CD4-positive, alpha-beta T cell treated with Interleukin-6 at 100 ng/mL for 8 hours (primary cell): ENCODE measurements around the gene AFTPH.

ENCODE experiments used
- DNase-seq: peaks from one replicate; pipeline ENCODE4 v3.0.0-alpha.2; 2020; ENCODE audit warnings: mixed read lengths, low spot score

AFTPH gene

DNA sequence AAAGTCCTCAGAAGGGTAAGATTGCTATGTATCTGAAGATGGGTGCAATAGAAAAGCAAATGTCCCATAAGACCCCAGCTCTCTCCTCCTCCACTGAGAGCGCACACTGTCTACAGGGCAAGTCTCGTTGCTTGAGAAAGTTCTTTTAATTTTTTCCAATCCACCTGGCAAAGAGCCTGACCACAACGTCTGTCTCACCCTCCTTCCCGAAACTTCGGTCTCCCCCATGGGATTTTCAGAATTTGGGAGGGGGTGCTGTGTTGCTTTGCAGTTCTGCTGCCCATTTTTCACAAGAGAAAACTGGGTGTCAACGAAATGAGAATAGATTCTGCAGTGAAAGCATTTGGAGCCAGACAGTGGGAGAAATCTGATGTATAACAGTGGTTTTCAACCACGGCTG lies 89.1 kb downstream of the AFTPH start:
- no peak for DNase-seq

DNA sequence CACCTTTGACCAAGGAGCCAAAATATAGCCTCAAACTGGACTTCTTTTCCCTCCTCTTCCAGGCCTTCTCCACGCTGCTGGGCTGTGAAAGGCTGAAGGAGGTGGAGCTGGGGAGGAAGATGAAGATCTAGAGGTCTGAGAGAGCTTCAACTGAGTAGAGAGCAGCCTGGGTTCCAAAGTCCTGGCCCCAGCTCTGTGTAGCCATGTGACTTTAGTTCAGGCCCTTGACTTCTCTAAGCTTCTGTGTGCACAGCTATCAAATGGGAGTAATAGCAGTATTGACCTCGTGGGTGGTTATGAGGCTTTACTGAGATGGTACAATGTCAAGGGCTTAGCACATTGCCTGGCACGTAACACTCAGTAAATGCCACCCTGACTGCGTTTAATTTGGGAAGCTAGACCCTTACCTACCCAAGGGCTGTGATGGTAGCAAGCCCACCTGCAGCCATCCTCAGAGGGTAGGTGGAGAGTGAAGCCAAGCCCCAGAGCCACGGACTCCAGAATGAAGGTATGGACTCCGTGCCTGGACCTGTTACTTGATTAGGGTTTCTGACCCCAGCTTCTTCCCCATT lies 91.2 kb downstream of the AFTPH start:
- DNase-seq = no peak

DNA sequence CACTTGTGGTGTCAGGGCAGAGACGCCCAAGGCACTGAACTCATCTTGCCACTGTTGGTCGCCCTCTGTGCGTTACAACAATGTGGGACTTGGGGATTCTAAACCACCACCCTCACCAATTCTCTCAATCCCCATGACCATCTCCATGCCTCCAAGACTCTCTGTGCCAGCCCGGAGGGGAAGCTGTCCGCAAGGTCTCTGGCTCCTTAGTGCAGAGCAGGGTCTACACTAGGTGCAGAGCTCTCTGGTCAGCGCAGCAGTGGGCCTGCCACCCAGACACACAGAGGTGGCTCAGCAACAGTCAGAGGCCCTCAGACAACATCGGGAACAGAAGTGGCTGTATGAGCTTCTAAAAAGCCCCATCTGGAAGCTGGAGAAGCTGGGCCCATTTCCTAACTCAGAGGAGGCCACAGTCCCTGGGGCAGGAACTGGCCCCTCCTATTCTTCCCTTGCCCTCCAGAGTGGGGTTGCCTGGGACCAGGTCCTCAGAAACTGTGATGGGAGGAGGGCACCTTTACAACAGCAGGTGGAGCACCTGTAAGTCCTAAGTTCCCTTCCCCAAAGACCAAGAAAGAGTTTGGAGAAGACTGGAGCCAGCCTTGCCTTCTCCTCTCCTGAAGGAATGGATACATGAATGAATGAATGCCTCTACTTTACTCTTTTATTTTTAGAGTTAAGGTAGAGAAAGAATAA lies 91.9 kb downstream of the AFTPH start:
- DNase-seq = no peak

DNA sequence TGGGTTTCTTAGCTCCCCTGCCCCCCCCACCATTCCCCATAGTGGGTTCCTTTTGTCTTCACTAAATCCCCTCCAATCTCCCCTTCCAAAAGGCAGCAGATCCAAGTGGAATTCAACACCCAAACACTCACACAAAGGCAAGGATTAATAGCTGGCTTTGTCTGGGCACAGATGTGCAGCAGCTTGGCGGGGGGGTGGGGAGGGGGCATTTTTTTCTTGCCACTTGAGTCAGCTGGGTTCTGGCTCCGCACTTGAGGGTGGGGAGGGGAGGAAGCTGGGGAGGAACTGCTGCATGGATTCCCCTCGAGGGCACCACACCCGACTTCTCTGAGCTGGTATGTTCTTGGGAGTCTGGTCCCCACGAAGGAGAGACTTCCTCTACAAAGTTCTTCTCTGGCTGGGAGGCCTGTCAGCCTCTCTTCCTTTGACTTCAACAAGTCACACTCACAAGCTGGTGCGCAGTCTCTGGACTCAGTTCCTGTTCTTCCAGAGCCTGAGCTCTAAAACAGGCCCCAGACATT lies 93.6 kb downstream of the AFTPH start:
- no peak for DNase-seq

DNA sequence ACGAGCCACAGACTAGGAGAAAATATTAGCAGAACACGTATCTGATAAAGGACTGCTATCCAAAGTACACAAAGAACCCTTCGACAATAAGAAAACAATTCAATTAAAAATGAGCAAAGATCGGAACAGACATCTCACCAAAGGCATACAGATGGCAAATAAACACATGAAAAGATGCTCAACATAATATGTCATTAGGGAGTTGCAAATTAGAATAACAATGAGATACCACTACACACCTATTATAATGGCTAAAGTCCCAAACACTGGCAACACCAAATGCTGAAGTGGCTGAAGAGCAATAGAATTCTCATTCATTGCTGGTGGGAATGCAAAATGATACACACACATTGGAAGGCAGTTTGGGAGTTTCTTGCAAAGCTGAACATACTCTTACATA lies 96.5 kb downstream of the AFTPH start:
- no peak for DNase-seq

DNA sequence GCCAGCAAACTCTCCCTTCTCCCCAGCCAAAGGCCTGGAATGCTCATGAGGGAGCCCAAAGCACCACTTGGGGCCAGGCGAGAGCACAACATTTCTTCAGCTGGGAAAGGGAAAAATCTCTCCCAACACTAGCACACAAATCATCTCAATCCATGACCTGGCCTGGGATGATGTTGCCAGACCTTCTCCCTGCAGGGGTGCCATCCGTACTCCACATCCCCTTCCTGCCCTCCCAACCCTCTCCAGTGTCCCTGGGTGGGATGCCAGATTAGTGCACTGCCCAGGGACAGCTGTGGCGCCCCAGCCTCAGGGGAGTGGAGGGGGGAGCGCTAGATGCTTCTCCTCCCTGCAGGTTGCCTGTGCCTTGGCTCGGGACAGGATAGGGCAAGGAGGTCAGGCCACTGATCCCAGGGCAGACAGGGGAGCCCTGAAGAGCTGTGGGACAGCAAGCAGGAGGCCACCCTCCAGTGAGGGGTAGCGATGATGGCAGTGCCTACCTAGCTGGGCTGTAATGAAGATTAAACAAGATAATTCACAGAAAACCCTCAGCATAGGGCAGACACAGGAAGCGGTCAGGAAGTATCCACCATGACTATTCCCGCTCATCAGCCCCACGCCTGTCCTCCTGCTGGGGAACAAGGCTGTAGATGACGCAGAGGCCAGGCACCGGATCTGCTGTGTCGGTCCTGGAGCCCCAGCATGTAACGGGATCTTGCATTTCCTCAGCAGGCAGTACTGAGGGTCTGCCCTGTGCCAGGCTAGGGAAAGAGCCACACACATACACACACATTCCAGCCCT lies 98.5 kb downstream of the AFTPH start:
- DNase-seq = no peak

DNA sequence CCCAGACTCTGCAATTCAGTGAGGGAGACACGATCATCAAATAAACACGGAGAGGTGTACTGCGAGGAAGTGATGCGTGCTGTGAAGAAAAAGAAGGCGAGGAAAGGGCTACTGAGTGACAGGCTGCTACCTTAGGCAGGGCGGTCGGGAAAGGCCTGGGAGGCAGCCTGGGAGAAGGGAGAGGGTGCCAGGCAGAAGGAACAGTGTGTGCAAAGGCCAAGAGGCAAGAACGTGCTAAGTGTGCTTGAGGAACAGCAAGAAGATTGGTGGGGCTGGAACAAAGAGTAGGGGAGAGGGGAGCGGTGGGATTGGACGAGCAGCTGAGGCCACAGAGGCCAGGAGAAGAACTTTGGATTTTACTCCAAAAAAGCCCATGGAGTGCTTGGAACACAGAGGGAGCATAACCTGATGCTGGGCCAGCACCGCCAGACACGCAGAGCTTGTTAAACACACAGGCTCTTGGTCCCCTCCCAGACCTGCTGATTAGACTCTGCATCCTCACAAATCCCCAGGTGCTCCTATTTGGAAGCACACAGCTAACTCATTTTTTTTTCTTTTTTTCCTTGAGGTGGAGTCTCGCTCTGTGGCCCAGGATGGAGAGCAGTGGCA lies 99.2 kb downstream of the AFTPH start:
- no peak for DNase-seq

DNA sequence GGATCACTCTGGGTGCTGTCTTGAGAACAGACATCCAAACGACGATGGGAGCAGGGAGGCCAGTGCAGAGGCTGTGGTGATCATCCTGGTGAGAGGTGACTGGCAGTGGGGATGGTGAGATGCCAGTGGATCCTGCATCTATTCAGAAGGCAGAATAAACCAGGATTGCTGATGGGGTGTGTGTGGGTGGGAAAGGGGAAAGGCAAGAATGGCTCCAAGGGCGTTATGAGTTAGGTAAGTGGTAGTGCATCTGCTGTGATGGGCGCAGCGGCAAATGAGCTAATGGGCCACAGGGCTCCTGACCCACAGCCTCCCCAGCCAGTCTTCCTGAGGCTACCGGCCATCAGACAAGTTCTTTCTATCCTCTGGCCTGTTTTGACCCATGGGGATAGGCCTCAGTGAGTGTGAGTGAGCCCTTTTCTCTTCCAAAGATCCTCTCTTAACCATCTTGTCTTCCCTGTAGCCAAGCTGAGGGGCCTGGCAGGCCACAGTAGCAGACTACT lies 100.0 kb downstream of the AFTPH start:
- no peak for DNase-seq

DNA sequence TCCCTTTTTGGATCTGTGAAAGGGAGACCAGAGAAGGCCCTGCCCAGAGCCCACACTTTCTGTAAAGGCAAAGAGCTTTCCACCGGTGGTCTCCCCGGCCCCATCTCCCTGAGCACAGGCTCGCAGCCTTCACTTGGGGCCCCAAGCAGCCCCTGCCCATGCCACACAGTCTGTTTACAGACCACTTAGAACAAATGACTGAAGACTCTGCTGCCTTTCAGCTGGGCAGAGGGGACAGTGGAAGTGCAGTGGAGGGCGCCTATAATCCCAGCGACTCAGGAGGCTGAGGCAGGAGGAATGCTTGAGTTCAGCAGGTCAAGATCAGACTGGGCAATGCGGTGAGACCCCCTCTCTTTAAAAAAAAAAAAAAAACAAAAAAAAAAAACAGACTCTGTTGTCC lies 100.7 kb downstream of the AFTPH start:
- no peak for DNase-seq

DNA sequence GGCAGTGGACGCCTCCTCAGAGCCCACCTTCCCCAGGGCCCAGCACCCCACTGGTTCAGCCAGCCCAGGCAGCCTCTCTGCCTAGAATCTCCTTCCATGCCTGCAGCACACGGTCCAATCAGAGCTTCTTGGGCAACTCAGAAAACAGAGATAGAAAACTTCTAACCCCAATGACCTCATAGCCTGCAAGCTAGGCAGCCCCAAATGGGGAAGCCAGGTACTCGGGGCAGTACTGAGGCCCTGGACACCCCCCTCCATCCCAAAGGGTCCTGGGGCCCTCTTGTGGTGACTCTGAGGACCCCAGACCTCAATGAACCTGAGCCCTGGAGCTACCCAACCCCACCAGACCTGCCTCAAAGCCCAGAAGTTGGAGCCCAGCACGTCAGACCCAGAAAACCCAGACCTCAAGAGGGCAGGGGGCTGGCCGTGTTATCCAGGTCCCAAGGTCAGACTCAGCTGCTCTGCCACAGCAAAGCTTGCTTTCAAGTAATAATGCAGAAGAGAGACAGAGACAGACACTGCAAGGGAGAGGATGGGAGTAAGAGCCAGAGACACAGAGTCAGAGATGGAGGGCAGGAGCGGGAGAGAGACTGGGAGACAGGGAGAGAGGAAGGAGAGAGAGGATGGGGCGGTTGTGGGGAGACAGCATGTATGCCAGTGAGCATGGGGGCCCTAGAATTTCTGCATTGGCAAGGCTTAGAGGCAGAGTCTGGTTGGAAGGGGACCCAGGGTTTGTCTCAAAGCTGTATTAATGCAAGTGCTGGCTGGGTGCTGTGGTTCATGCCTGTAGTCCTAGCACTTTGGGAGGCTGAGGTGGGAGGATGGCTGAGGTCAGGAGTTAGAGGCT lies 101.4 kb downstream of the AFTPH start:
- no peak for DNase-seq

DNA sequence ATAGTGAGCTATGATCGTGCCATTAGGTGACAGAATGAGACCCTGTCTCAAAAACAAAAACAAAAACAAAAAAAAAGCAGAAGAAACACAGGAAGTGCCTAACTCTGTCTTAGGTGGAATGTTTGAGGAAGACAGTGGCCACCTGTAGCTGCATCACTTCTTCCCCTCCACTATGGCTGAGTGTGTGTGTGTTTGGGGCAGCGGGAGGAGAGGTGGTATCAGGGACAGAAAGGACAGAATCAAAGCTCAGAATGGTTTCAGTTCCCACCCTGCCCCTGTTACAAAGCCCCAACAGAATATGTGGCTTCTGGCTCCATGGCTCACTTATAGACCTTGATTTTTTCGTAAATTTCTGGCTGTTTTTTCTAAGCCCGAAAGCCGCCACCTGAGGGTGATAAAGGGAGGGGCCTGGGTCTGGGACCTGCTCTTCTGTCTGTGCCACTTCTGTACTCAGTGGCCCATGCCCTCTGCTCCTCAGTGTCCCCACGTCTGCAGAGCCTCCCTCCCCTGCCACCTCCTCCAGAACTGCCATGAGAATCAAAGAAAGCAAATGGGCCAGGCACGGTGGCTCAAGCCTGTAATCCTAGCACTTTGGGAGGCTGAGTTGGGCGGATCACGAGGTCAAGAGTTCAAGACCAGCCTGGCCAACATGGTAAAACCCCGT lies 102.2 kb downstream of the AFTPH start:
- no peak for DNase-seq

DNA sequence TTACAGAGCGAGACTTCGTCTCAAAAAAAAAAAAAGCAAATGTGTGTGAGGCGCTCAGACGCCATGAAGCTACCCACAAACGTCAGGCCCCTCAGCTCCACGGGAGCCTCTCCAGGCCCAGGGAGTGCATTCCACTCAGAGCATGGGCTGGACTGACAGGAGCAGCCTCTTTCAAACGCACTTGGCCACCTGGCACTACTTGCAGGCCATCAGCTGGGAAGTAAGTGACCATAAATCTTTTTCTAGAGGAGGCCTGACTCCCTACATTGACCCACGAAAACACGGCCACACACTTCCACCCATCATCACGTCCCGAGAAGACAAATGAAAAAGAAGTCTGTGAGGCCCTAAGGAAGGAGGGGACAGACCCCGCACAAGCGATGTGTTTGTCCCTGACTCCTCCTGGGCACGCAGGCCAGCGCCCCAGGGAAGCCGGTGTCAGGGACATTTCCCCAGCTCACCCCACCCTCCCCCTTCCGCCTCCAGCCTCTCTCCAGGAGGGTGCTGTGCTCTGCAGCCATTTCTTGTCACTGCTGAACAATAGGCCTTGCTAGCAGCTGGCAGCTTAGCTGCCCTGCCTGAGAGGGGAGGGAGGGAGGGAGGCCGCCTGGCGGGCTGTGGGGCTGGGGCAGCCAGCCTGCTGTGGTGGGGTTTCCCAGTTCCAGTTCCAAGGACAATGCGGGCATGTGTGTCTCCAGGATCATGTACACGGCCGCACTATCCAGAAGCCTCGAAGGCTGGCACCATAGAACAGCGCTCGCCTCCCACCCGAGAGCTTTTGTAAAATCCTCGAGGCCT lies 103.0 kb downstream of the AFTPH start:
- no peak for DNase-seq

DNA sequence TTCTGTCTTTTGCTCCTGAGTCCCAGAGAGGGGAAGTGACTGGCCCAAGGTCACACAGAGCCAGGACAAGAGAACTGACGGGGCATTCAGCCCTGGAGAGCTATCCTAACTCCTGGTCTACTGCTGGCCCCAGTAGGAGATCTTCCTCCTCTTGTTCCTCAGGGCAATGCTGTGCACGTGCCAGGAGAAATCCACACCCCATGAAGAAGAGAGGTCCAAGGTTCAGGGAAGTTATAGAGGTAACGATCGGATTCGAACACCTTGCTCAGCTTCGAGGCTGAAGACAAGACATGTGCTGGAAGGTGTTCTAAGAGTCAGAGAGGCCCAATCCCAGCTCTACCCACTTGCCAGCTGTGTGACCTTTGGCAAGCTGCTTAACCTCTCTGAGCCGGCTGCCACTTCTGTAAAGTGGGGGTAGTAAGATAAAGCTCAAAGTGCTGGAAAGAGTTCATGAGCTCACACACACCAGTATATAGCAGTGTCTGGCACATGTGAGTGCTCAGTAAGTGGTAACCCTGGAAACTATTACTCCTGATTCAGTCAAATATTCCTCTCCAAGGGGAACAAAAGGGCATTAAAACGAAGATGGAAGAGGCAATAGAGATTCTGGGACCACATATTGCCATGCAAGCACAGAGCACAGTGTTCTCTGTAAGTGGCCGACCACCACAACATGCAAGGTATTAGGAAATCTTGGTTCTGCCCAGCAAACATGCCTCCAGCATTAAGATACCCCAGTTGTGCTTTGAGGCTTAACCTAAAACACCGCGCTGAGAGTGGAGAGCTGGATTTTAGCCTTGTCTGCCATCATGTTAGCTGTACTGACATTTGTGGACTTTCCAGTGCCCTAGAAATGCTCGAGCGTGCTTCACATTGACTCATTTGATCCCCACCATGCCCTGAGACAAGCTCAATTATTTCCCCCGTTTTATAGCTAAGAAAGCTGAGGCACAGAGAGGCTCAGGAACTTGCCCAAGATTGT lies 104.0 kb downstream of the AFTPH start:
- no peak for DNase-seq

DNA sequence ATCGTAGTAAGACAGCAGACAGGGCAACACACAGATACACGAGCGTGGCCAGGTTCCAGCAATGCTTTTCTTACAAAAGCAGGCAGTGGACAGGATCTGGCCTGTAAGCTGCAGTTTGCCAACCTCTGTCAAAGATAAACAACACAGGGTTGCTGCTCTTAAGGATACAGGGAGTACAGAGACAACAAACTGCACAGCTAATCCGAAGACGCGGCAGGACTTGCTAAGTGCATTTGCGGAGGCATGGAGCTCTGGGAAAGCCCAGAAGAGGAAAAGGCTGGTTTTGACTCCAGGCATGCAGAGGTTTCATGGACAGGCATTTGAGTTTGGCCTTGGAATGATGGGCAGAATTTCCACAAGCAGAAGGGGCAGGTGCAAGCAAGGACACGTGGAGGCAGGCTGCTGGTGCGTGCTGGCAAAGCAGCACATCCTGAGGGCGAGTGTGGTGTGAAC lies 105.2 kb downstream of the AFTPH start:
- DNase-seq = no peak

DNA sequence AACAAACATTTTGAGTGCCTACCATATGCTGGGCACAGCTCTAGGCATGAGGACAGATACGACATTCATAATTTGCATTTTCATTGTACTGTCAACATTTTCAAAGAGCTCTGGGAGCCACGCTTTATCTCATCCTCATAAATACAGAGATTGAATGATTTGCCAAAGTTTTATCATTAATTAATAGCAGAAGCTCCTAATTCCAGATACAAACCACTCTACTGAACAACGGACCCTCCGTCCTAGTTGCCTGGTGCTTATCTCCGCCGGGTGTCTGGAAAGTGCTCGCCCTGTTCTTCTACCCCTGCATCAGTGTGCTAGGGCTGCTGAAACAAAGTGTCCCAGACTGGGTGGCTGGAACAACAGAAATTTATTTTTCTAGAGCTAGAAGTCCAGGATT lies 105.7 kb downstream of the AFTPH start:
- no peak for DNase-seq

DNA sequence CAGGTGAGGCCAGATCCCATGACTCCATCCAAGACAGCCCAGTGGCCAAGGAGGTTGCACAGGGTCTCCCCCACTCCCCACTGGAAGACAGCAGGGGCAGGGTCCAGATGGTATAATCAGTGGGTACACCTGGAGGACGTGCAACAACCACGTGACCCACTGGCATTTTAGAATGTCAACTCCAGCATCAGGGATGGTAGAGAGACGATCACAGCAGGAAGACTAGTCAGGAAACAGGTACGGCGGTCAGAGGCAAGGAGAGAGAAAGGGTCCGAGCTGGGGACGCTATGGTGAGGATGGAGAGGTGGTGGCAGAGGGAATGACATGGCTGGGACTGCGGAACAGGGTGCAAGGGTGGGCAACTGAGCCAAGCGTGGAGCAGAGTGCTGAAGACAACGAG lies 106.6 kb downstream of the AFTPH start:
- DNase-seq = no peak

DNA sequence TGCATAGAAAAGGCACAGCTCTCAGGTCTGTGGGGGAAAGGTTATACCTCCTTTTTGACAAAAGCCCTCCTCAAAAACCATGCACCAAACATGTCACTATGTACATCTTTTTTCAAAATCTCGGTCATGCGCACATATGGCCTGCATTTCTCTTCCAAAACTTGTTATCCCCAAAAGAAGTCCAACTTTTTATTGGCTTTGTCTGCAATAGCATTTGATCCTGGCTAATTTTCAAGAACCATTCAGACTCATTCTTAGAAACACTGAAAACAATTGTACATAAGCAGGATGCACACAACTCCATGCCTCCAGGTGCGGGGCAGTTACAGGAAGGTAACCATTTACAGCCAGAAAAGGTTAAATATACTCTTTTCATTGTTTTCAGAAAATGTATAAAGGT lies 107.6 kb downstream of the AFTPH start:
- DNase-seq = no peak

DNA sequence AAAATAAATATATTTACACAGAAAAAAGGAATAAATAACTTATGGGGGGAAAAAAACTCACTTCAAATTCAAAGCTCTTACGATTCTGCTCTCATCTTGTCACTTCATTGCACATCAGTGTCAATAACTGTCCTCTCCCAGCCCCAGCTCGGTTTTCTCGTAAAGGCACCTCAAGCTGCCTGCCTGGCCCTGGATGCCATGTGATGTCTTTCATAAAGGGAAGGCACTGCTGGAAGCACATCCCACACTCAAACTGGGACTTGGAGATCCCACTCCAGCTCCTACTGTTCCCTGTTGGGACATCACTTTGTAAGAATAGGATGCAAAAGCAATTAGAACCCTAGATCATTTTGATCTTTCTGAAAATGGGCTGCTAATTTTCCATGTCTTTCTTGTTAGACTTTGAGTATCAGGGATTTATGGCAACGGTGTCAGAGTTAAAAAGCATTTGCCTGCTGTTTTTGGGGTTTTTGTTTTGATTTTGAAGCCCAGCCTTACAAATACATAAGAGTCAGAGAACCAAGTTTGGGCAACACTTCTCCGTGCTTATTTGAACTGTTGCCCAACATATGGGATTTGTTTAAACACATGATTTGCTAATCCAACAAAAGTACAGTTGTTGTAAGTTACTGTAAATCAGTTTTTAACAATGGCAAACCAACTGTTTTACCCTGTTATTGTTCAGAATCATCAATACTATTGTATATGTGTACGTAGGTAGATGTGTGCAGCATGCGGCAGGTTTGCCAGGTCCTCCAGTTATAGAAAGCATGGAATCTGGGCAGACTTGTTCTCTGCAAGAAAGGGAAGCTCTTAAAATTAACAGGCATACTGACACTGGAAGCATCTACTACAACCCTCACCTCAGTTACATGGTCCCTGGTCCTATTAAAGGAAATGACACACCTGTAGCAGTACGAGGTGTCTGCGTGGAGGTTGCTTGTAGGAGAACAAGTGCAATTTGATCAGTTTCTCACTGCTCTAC lies 109.0 kb downstream of the AFTPH start:
- DNase-seq = no peak
